GM19240 (cell line): ENCODE measurements around the gene SWAP70.
"Not testable (repeated sequence)": the region's sequence is repeated elsewhere in the genome, so short reads cannot be mapped to it uniquely, and the experiment has no call there.

Source experiments
- DNase-seq: peaks from one replicate; pipeline ENCODE4 v3.0.0; 2011; ENCODE audit warnings: low spot score; ENCODE audit not compliant: insufficient read length

The SWAP70 gene

DNA sequence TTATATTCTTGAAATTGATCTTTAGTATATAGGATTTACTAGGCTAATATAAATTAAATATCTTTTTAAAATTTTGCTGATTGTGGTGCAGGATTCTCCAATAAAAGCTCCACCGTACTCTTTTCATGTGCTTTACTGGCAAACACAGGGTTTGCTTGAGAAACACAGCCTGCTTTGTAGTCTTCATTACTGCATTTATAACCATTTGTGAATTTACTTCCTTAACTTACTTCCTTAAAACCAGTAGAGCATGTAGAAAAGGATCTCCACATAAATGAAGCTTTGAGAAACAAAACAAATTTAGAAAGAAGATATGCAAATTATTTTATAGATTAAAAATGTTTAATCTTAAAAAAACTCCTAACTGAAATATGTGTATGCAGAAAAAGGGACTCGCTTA is 28.8 kb downstream of the SWAP70 start:
- DNase-seq: no peak

DNA sequence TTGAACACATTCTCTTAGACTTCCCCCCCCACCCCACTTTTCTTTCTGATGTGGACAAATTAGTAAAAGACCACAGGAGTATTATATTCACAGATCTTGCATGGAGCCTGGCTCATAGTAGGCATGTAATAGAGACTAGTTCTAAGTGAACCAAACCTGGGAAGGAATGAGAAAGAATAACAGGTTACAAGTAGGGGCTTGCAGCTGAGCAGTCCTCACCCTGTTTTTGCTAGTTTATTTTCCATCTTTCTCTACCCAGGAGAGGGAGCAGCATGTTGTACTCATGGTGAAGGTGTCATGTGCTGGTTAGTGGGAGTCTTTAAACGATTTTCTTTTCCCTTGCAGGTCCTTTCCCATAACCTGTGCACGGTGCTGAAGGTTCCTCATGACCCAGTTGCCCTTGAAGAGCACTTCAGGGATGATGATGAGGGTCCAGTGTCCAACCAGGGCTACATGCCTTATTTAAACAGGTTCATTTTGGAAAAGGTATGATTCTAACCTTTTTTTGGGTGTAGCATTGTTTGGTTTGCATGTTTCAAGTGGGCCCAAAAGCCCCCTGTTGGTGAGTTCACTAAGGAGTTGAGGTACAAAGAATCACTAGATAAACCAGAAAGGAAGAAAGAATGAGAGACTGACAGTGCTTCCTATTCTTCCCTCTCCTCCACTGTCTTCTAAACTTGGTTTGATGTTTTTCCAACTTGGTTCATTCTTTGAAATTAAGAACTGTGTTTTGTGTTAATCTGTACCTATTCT is 30.1 kb downstream of the SWAP70 start:
- no peak for DNase-seq

DNA sequence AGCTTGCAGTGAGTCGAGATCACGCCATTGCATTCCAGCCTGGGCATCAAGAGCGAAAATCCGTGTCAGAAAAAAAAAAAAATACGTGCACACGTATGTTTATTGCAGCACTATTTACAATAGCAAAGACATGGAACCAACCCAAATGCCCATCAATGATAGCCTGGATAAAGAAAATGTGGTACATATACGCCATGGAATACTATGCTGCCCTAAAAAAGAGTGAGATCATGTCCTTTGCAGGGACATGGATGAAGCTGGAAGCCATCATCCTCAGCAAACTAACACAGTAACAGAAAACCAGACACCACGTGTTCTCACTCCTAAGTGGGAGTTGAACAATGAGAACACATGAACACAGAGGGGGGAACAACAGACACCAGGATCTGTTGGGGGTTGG is 31.4 kb downstream of the SWAP70 start:
- DNase-seq: not testable (repeated sequence)

DNA sequence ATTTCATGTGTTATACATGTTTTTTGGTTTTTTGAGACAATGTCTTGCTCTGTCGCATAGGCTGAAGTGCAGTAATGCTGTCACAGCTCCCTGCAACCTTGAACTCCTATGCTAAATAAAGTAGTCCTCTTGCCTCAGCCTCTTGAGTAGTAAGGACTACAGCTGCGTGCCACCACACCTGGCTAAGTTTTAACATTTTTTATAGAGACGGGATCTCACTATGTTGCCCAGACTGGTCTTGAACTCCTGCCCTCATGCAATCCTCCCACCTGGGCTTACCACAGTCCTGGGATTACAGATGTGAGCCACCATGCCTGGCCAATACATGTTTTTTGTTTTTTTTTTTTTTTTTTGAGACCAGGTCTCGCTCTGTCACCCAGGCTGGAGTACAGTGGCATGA is 33.9 kb downstream of the SWAP70 start:
- no peak for DNase-seq

DNA sequence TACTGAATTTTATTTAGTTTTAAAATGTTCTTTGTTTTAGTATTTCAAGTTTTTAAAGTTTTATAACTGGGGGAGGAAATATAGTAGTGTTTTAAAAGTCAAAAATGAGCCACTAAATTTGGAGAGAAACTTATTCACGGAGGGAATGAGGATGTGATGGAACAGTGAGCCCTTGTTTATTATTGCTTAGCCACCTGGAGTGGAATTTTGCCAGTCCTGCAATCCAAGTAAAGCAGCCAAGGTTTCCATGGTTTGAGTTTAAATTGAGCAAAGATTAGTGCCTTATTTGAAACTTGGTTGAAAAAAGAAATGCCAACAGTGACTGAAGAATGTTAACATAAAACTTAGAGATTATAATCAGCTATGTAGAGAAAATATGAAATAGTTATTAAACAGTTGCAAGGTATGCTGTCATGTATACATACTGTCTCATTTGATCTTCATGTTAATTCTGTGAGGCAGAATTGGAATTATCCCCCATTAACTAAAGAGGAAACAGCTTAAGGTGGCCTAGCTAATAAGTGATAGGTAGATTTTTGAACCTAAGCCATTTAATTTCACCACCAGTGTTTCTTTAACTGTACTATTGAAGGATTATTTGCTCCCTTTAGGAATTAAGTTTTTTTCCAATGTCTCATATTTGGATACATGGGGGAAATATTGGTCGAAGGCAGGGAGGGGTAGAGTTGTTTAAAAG is 36.4 kb downstream of the SWAP70 start:
- DNase-seq: no peak

DNA sequence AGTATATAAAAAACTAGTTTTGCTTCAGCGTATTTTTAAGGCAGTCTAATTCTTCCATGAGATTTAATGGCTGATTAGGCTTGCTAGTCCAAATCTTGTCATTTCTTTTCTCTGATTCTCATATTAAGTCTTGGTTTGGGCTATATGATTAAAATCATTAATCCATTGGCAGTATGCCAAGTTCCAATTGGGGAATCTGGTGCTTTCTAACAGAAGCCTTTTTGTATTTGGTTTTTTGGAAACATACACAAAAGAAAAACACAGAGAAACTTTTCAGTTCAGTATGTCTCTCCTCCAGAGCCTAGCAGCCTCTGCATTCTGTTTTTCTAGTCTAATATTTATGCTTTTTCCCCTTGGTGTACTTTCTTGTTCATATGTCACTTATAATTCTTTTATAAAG is 37.9 kb downstream of the SWAP70 start:
- no peak for DNase-seq

DNA sequence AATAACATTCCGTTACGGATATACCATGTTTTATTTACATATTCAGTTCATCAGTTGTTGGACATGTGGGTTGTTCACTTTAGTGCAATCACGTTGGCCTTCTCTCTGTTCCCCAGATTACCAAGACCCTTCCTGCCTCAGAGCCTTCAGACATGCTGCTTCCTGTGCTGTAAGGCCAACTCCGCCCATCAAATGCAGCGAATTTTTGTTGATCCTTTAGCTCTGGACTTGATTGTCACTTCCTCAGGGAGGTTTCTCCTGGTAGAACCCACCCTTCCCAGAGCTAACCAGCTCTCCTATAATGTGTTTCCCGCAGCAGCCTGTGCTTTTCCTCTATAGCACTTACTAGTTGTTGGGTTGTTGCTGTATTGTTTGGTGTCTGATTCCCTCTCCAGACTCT is 39.4 kb downstream of the SWAP70 start:
- DNase-seq: no peak

DNA sequence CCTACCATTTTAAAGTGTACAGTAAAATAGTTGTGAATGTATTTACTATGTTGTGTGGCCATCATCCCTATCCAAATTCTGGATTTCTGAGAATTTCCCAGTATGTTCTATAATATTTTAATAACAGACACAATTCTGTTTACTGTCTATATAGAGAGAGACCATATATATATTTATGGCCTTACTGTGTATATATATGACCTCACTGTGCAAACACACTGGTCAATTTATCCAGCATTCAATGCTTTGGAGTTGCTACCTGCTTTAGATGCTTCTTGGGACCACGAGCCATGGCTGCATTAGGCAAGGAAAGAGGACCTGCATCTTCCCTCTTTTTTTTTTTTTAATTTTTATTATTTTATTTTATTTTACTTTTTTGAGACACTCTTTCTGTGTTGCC is 40.2 kb downstream of the SWAP70 start:
- no peak for DNase-seq

DNA sequence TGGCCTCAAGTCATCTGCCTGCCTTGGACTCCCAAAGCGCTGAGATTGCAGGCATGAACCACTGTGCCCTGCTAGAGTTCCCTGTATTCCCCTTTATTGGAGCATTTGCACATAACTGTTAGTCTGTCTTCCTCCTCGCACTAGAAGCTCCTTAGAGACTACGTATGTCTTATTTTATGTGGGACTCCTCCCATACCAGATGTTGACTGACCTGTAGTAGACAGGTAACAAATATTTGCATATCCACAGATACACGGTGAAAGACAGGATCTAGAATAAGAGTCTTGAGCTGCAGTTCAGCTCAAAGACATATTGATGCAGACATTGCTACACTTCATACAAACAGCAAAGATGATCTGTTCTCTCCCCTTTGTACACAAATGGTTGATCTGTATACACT is 40.7 kb downstream of the SWAP70 start:
- no peak for DNase-seq

DNA sequence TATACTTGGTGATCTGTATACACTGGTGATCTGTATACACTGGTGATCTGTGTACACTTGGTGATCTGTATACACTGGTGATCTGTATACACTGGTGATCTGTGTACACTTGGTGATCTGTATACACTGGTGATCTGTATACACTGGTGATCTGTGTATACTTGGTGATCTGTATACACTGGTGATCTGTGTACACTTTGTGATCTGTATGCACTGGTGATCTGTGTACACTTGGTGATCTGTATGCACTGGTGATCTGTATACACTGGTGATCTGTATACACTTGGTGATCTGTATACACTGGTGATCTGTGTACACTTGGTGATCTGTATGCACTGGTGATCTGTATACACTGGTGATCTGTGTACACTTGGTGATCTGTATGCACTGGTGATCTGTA is 41.5 kb downstream of the SWAP70 start:
- not testable (repeated sequence) for DNase-seq

DNA sequence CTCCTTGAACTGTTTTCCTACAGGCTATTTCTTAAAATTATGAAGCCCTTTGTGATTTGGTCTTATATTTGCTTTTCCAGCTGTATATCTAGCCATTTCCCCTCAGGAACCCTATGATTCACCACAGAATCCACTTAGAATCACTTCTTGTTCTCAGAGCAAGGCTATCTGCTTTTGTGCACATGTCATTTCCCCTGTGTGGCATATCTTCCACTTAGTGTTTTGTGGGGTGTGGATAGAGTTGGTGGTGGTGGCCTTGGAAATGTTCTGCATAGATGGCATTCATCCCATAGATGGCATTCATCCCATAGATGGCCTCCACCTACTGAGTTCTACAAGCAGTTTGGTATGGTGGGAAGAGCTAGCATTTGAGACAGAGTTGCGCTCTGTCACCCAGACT is 44.7 kb downstream of the SWAP70 start:
- no peak for DNase-seq

DNA sequence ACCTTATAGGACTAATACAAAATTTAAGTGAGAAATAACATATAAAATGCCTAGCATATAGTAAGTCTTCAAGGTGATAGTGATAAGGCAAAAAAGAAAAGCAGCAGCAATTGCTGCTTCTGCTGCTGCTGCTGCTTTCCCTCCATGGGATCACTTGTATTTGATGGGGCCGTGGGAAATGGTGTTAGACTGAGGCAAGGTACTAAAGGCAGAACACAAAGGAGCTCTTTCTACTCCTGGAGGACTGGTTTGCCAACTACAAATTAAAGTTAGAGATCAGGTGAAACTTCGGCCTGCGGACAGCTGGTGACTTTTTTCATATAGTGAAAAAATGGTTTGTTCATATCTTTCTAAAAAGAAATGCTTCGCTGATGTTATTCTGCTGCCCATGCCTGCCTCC is 46.3 kb downstream of the SWAP70 start:
- DNase-seq: no peak

DNA sequence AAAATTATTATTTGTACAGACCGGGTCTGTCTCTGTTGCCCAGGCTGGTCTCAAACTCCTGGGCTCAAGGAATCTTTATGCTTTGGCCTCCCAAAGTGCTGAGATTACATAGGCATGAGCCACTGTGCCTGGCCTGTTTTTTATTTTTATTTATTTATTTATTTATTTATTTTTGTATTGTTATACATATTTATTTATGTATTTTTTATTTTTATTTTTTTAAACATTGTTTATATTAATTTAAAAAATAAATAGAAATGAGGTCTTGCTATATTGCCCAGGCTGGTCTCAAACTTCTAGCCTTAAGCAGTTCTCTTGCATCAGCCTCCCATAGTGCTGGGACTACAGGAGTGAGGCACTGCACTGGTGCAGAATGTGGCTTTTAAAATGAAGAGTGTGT is 47.0 kb downstream of the SWAP70 start:
- no peak for DNase-seq

DNA sequence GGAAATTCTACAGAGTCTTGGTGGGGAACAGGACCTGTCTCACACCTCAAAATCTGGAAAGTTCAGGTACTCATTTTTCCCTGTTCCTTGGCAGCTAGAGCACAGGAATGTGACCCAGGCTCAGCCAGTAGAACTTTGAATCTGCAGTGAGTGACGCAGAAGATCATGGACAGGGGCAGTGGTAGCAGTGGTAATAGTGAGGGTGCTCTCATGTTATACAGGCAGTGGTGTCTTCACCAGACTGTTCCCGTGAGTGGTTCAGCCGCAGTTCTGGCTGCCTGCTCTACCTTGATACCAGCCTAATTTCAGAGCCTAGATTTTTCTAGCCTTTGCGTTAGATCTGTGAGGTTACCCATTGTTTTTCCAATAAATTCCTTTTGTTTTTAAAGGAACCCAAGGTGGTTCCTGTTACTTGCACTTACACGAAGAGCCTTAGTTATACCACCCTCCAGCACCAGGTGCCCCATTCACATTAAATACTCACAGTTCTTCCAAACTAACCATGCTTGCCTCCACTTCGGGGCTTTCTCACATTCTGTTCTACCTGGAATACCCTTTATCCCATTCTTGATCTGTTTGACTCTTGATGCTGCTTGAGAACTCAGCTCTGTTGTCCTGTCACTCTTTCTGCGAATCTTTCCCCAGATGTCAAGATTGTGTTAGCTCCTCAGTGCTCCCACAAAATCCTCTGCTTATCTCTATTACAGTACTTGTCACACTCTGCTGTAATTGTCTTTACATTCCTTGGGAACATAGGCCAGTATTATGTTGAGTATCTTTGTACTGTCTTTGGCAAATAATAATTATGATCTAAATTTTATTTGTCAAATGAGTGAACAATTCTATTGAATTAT is 47.8 kb downstream of the SWAP70 start:
- no peak for DNase-seq

DNA sequence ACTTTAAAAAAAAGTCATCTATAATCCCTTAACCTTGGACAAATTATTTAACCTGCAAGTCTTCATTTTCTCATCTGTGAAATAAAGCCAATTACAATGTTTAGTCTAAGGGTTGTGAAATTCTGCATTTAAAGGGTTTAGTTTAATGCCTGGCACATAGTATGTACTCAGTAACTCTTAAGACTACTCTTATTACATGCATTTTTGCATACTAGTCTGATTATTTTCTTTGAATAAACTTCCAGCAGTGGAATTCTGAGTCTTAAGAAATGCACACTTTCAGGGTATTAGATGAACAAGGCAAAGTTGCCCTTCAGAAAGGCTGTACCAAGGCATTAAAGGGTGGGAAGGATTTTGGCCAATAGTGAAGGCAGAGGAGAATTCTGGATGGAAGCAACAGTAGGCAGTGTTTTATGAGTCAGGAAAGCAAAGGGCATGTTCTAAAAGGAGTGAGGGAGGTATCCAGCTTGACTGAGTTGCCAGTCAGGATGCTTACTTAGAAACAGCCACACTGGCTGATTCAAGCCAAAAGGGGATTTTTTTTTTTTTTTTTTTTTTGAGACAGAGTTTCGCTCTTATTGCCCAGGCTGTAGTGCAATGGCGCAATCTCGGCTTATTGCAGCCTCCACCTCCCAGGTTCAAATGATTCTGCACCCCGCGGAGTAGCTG is 50.5 kb downstream of the SWAP70 start:
- no peak for DNase-seq

DNA sequence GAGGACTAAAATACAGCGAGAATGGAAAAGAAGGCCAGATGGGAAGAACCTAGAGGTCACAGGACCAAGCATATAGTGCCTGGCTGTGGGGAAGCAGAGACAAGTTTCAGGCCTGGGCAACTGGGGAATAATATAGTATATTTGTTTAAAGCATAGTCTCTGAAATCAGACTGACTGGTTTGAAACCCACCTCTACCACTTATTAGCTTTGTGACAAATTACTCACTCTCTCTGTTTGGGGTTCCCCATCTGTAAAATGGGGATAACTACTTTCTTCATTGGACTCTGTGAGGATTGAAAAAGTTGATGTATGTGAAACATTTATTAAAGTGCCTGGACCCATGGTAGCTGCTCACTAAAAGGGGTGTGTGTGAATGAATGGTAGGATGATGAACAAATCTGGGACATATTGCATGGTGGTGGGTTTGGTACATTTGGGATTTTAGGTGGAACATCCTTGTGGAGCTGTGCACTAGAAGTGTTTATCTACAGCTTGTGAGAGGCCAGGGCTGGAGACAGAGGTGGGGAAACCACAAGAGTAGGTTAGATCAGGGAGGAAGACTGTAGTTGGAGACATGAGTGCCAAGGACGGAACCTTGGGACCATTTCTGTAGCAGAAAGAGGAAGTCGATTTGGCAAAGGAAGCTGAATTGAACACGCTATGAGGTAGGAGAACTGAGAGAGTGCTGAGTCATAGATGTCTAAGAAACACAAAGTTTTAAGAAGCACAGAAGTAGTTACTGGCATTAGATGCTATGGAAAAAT is 52.6 kb downstream of the SWAP70 start:
- DNase-seq: peak; percentile 8

DNA sequence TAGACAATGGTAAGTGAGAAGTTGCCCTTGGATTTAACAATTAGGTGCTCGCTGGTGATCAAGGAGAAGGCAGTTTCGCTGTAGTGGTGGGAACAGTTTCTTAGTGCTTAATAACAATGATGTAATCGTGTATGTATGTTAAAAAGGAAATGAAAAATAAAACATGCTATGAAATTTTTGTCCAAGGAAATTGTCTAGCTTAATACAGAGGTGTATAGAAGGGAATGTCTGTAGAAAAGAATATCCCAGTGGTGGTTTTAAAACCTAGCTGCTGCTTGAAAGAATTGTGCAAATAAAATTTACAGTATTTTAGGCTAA is 53.1 kb downstream of the SWAP70 start:
- no peak for DNase-seq

DNA sequence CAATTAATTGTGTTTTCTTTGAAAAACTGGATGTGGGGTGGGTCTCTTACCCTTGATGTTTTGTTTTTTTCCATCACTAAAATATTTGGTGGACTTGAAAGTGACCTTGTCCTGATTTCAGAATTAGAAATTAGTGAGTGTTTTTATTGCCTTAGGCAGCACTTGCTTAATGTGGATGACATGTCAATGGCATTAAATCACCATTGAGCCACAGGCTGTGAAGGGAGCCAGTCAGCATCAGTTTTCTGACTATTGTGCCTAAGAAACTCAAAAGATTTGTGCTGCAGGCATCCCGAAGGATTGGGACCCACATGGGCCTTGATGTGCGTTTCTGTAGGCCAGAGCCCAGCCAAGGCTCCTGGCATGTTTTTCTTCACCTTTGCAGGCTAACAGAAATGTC is 53.8 kb downstream of the SWAP70 start:
- DNase-seq: no peak

DNA sequence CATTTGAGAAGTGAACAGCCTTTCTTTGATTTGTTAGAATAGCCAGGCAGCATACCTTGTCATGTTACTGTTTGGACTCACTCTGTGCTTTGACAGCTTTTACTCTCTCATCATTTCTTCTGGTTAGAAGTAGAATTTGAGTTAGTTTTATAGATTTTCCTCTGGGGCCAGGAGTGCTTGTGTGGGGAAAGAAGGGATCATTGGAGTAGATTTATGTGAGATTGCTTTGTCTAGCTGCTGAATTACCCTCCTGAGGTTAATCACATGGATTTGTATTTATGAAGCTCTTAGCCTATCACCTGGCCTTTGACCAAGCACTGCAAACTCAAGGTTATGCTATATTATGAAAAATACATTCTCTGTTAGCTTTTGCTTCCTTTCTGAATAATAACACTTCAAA is 54.3 kb downstream of the SWAP70 start:
- no peak for DNase-seq

DNA sequence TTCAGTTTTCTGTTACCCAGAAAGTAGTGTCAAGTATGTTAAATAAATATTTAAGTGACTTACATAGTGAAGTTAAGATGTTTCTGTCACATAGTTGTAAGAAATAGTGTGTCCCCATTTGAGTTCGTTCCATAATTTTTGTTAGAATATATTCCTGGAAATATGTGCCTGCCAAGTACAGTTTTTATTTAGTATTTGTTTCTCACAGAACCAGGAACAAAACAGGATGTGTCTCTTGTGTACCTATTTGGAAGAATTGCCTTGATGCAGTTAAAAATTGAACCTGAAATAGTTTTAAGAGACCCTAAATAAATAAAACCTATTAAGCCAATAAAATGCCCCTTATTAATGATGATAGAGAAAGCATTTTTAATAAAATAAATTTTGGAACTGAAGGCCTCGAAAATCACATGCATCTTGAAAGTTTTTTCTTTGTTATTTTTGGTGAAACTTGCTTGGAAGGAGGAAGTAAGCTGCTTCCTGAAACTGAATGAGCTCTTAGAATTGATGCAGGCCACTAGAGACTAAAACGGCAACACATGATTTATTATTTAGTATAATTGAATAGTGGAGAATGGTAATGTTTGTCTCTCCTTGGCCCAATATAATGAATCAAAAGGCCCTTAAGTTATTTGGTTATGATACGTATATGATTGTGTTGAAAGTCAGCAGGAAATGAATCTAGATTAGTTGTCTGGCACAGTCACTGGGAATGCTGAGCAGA is 55.9 kb downstream of the SWAP70 start:
- DNase-seq: no peak

DNA sequence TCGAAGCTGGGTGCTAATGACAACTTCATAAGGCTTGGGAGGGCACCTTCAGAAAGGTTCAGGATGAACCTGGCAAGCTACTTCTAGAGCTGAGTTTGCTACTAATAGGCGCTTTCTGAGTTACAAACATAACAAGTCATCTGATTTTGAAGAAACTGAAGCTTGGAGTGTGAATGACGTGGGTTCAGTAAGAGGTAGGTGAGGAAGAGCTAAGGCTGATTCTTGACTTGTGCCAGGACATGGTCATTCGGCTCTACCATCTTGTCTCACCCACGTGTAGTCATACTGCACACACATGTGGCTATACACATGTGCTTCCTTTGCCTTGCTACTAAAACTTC is 56.4 kb downstream of the SWAP70 start:
- DNase-seq: no peak
